ENCODE data around the gene IRF2.

- no peak for TF ChIP-seq CTCF (IDR thresholded peaks at IDR 0.05)
- TF ChIP-seq POLR2A (IDR thresholded peaks at IDR 0.05), result no peak
Observed at GRCh38 chr4:184408684-184409081, 65.7 kb downstream of the IRF2 start.

Data from ovary (tissue), 3 donors.